EH (cell line): ENCODE data around the gene AOX1.
"Not testable (repeated sequence)": the region's sequence is repeated elsewhere in the genome, so short reads cannot be mapped to it uniquely, and the experiment has no call there.

ENCODE experiments used
- DNase-seq: peaks from one replicate; pipeline ENCODE4 v3.0.0-alpha.2; 2015; ENCODE audit warnings: low read depth

AOX1 gene

GRCh38 chr2:200585730-200586643 lies at the start of gene AOX1:
TSS of gene AOX1 (plus strand) at chr2:200586014. CDS start at chr2:200586109, 95 bp downstream.
- peak; percentile 70 for DNase-seq

- DNase-seq = no peak
Observed at GRCh38 chr2:200538139-200538538, 47.7 kb upstream of the AOX1 start.

GRCh38 chr2:200540793-200541192 lies 45.0 kb upstream of the AOX1 start:
- DNase-seq = no peak

DNA sequence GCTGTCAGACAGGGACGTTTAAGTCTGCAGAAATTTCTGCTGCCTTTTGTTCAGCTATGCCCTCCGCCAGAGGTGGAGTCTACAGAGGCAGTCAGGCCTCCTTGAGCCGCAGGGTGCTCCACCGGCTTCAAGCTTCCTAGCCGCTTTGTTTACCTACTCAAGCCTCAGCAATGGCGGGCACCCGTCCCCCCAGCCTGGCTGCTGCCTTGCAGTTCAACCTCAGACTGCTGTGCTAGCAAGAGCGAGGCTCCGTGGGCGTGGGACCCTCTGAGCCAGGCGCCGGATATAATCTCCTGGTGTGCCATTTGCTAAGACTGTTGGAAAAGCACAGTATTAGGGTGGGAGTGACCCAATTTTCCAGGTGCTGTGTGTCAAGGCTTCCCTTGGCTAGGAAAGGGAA lies 19.2 kb upstream of the AOX1 start:
- not testable (repeated sequence) for DNase-seq

- DNase-seq = no peak
Observed at GRCh38 chr2:200567932-200568331, 17.9 kb upstream of the AOX1 start.

GRCh38 chr2:200575957-200576356 lies 9.9 kb upstream of the AOX1 start:
- DNase-seq = peak; percentile 27

DNA sequence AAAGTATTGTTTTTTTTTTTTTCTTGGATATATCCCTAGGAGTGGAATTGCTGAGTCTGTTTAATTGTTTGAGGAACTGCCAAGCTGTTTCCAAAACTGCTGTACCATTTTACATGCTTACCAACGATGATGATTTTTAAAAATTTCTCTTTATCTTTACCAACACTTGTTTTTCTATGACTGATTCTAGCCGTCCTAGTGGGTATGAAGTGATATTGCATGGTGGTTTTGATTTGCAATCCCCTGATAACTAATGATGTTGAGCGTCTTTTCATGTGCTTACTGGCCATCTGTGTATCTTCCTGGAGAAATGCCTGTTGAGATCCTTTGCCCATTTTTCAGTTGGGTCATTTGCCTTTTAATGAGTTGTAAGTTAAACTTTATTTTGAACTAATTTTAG lies 8.8 kb upstream of the AOX1 start:
- no peak for DNase-seq

DNA sequence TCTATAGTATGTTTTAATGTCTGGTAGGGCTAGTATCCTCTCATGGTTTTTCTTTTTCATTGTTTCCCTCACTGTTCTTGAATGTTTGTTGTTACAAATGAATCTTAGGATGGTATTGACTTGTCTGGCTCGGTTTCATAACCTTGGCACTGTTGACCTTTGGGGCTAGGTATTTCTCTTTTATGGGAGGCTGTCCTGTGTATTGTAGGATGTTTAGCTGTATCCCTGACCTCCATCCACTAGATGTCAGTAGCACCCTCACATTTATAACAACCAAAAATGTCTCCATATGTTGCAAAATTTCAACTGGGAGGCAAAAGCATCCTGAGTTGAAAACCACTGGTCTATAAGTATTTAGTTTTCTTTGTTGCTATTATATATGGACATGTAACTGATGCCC lies 7.0 kb upstream of the AOX1 start:
- DNase-seq = peak; percentile 63

DNA sequence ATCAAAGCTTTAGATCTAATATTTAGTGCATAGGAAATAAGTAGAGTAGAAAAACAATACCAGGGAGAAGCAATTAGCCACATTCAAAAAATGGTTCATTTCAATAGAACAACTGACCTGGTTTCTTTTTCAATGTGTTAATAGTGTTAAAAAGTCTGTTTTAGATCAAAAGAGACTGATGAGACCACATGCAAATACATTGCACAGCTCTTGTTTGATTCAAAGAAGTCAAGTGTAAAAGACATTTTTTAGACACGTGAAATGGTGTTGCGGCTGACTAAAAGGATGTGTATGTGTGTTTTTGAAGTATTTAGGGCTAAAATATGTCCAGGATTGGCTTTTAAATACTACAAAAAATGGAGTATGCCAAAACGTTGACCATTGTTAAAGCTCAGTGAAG lies 1.2 kb upstream of the AOX1 start:
- DNase-seq = no peak

DNA sequence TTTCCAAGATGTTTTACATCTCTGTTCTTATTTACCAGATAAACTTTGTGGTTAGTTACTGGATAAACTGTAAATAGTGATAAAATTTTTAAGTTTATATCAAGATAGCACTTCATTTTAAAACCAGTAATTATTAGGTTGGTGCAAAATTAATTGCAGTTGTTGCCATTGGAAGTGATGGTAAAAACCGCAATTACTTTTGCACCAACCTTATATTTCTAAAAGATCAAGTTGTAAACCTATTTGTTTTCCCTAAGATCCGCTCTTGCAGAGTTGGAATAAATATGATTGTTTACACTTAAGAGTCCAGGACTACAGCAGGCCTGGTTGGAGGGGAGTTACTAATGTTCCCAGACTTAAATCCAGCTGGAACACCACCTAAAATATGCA lies 479 bp upstream of the AOX1 start:
- no peak for DNase-seq

DNA sequence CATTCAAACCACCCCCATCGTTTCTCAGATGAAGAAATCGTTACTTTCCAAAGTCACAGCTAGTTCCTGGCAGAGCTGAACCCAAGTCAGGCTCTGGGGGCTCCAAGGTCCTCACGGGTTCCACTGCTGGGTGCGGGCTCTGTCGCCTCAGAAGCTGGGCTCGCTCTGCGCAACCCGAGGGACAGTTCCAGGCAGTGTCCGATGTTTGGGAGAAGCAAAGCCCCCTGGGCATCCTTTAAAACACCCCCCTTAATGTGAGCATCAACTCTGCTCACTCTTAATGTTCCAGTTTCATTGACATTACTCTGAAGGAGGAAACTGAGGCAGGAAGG lies 796 bp downstream of the AOX1 start:
- no peak for DNase-seq

DNA sequence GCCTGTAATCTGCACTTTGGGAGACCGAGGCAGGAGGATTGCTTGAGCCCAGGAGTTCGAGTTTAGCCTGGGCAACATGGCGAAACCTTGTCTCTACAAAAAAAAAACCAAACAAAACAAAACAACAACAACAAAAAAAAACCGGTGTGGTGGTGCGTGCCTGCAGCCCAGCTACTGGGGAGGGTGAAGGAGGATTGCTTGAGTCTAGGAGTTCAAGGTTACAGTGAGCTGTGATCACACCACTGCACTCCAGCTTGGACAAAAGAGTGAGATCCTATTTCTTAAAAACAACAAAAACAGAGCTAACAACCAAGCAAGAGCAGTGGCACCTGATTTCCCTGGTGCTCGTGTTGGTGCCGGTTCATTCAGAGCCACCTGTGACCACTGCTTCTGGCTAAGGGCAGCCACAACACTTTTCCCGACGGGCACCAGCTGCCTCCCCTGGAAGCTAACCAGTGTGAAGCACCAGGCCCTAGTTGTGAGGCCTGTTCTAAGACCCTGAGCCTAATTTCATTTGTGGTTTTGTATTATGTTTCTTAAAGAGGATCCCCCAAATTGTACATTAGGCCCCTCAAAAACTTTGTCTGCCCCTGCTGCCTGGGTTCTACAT lies 1.3 kb downstream of the AOX1 start:
- DNase-seq = no peak

GRCh38 chr2:200588076-200588678 lies 2.4 kb downstream of the AOX1 start:
- no peak for DNase-seq

DNA sequence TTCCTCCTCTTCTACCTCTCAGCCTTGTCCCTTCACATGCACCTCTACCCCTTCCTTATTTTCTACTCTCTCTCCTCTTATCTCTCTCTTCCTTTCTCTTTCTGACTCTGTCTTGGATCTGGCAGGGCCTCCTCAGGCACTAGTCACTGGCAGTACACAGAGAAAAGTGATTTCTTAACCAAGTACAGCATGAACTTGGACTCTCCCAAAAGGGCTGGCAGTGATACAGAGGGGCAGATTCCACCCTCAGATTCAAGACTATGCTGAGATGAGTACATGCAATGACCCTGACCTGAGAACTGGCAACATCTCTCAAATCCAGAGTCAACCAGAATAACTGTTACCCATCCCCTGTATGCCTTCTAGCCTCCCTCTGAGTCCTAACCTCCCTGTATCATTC lies 4.3 kb downstream of the AOX1 start:
- peak; percentile 15 for DNase-seq

DNA sequence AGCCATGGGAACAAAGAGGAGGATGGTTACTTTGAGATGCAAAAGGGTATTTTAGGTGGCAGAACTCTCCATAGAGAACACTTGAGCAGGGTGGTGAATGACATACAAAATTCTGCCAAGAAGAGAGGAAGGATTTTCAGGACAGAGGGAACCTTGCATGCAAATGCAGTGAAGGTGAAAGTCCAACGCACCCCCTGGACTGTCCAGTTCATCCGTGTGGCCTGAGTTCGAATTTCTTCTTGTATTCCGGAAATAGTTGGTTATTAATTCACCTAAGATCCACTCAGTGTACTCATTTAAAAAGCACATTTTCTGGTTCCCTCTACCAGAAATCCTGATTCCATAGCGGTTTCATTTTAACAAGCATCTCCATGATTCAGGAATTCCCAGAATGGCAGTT lies 5.5 kb downstream of the AOX1 start:
- no peak for DNase-seq

GRCh38 chr2:200592406-200593075 lies 6.7 kb downstream of the AOX1 start:
- peak; percentile 53 for DNase-seq

GRCh38 chr2:200593905-200594304 lies 8.1 kb downstream of the AOX1 start:
- peak; percentile 37 for DNase-seq

- no peak for DNase-seq
Observed at GRCh38 chr2:200595913-200596312, 10.1 kb downstream of the AOX1 start.

DNA sequence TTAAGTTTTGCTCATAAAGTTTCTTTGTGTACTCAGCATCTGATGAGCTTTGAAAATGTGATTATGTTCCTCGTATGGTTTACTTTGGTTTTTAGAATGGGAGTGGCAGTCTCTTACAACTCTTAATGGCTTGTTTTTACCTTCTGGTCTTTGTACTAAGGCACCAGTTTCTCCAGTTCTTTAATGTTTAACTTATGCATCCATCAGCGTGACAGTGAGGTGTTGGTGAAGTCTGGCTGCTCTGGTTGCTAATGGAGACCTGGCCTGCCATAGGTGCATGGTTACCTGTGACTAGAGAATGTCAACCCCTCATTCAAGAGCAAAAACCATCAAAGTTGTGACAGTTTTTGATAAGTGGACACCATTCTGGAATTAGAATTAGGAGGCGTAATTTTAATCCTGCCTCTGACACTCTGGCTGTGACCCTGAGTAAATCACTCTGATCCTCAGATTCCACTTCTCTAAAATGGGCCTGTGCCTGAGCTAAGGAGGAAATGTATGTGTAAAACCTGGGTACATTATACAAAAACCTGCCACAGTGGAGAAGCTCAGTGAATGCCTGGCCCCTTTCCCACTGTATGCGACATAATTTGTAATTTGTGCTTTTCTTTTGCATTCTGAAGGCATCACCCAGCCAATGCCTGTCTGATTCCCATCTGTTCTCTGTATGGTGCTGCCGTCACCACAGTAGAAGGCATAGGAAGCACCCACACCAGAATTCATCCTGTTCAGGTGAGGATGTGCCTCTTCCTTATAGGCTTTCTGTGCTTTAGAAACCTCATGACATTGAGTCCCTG lies 11.2 kb downstream of the AOX1 start:
- no peak for DNase-seq

GRCh38 chr2:200599206-200599605 lies 13.4 kb downstream of the AOX1 start:
- DNase-seq = no peak

GRCh38 chr2:200600549-200601225 lies 14.9 kb downstream of the AOX1 start:
- DNase-seq = peak; percentile 68
